ENCODE data around the gene TET2. TPM values are rescaled to one million over a fixed set of nuclear protein-coding genes. Genes with fewer than 3 reads are reported as not detected.

The TET2 gene
- total RNA-seq, 1 experiment from 2014 or later = 22.8 TPM

GRCh38 chr4:105154576-105154975, 7.9 kb downstream of the TET2 start:
- H3K9me3 ChIP-seq (ENCODE audit: low read depth, low read length, poor library complexity, severe bottlenecking) = no peaks in the 10 kb centered on the region
- TF ChIP-seq EZH2 (IDR thresholded peaks at IDR 0.05; ENCODE audit: borderline replicate concordance, low read depth, low read length, poor library complexity, severe bottlenecking) (no peak), CTCF (conservative IDR thresholded peaks at IDR 0.05; ENCODE audit: low read depth, low read length) (no peak)
- no peak overlapping the region for H3K27ac ChIP-seq (ENCODE audit: low read depth, low read length, poor library complexity, severe bottlenecking)
- intact Hi-C loops (cut with micrococcal nuclease; ENCODE audit: unreplicated experiment) = no loop called here
- no peak for DNase-seq (ENCODE audit: low spot score)
- peaks cover 9% of the 10 kb centered on the region for H3K4me1 ChIP-seq (ENCODE audit: insufficient read depth, low read length, poor library complexity, severe bottlenecking)
- no TSS peak for BruUV-seq (replicated peaks)
- CTCF ChIA-PET = no interaction called here
- POLR2A ChIA-PET (ENCODE audit: low non-redundant PET) = no interaction called here
- no peaks in the 10 kb centered on the region for H3K27me3 ChIP-seq (replicated peaks; ENCODE audit: insufficient read depth, low read depth, low read length, poor library complexity)
- H3K36me3 ChIP-seq (ENCODE audit: insufficient read depth, low read length, poor library complexity, severe bottlenecking) = no peaks in the 10 kb centered on the region
- H3K4me3 ChIP-seq (ENCODE audit: low read depth, low read length, poor library complexity, severe bottlenecking) = no peak overlapping the region

- Histone ChIP-seq H3K27ac (ENCODE audit: low read depth, low read length, poor library complexity, severe bottlenecking) (no peak overlapping the region), H3K27me3 (replicated peaks; ENCODE audit: insufficient read depth, low read depth, low read length, poor library complexity) (no peaks in the 10 kb centered on the region), H3K4me1 (ENCODE audit: insufficient read depth, low read length, poor library complexity, severe bottlenecking) (peaks cover 9% of the 10 kb centered on the region), H3K9me3 (ENCODE audit: low read depth, low read length, poor library complexity, severe bottlenecking) (no peaks in the 10 kb centered on the region), H3K36me3 (ENCODE audit: insufficient read depth, low read length, poor library complexity, severe bottlenecking) (no peaks in the 10 kb centered on the region), H3K4me3 (ENCODE audit: low read depth, low read length, poor library complexity, severe bottlenecking) (no peak overlapping the region)
- ChIA-PET CTCF (no interaction called here), POLR2A (ENCODE audit: low non-redundant PET) (interaction anchor here (0.5 kb wide), 1 partner anchor 33 kb away, joined by 8 read pairs; no protein-coding TSS in a partner anchor)
- no peak for TF ChIP-seq CTCF (conservative IDR thresholded peaks at IDR 0.05; ENCODE audit: low read depth, low read length)
- no peak for TF ChIP-seq EZH2 (IDR thresholded peaks at IDR 0.05; ENCODE audit: borderline replicate concordance, low read depth, low read length, poor library complexity, severe bottlenecking)
- DNase-seq (ENCODE audit: low spot score) = no peak
- intact Hi-C loops (cut with micrococcal nuclease; ENCODE audit: unreplicated experiment) = no loop called here
- no TSS peak for BruUV-seq (replicated peaks)
Measured at GRCh38 chr4:105155426-105155825, 8.8 kb downstream of the TET2 start.

GRCh38 chr4:105158837-105159236, 12.2 kb downstream of the TET2 start:
- intact Hi-C loops (cut with micrococcal nuclease; ENCODE audit: unreplicated experiment) = no loop called here
- no peak overlapping the region for H3K4me3 ChIP-seq (ENCODE audit: low read depth, low read length, poor library complexity, severe bottlenecking)
- ChIA-PET CTCF (no interaction called here), POLR2A (ENCODE audit: low non-redundant PET) (interaction anchor here (0.6 kb wide), 1 partner anchor 289 kb away, joined by 7 read pairs; no protein-coding TSS in a partner anchor)
- TF ChIP-seq CTCF (conservative IDR thresholded peaks at IDR 0.05; ENCODE audit: low read depth, low read length) (no peak), EZH2 (IDR thresholded peaks at IDR 0.05; ENCODE audit: borderline replicate concordance, low read depth, low read length, poor library complexity, severe bottlenecking) (no peak)
- no peaks in the 10 kb centered on the region for H3K9me3 ChIP-seq (ENCODE audit: low read depth, low read length, poor library complexity, severe bottlenecking)
- DNase-seq (ENCODE audit: low spot score) = no peak
- BruUV-seq (replicated peaks) = no TSS peak
- no peak overlapping the region for H3K27ac ChIP-seq (ENCODE audit: low read depth, low read length, poor library complexity, severe bottlenecking)
- H3K27me3 ChIP-seq (replicated peaks; ENCODE audit: insufficient read depth, low read depth, low read length, poor library complexity) = no peaks in the 10 kb centered on the region
- H3K4me1 ChIP-seq (ENCODE audit: insufficient read depth, low read length, poor library complexity, severe bottlenecking) = peaks cover 15% of the 10 kb centered on the region
- H3K36me3 ChIP-seq (ENCODE audit: insufficient read depth, low read length, poor library complexity, severe bottlenecking) = no peaks in the 10 kb centered on the region

All from A673 (cell line).